PC-3 (cell line): Measurements from ENCODE around the gene SRGAP3.

Experiments used
- EZH2 ChIP-seq: fragments of 300-600 bp; sonication (generic); IDR thresholded peaks from one replicate; pipeline ENCODE4 v1.6.1; 2017; ENCODE audit warnings: antibody characterized with exemption, mild to moderate bottlenecking, low read length; ENCODE audit not compliant: unreplicated experiment
- EZH2phosphoT487 ChIP-seq: fragments of 300-600 bp; sonication (generic); IDR thresholded peaks from 2 replicates; pipeline ENCODE4 v1.6.1; 2018; ENCODE audit warnings: mild to moderate bottlenecking, antibody characterized with exemption, low read length, borderline replicate concordance
- TF ChIP-seq, protein P1 (sequence below): fragments of 300-600 bp; sonication (generic); conservative IDR thresholded peaks from 2 replicates; pipeline ENCODE4 v1.5.1; 2017; ENCODE audit warnings: antibody characterized with exemption, low read depth, mild to moderate bottlenecking, low read length

DNA sequence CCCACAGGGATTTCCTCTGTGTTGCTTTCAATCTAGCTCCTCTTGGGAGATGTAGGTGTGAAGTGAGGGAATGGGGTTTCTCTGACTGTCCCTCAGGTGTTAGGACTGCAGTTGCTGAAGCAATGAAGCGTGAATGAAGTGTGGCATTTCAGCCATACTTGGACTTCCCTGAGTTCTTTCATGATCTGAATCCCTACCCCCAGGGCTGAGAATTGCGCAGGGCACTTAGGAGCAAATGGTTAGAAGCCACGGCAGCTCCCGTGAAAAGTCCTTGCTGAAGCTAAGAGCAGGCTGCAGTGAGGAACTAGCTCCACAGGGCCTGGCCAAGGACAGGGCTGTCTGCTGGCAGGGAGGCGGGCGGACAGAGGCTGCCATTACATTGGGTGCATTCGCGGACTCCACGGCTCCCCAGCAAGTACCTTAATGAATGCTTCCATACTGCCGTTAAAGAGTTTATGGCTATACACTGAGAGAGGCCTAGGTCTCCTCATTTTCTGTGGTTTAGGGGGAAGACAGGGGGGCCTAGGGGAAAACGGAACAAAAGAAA is 217.1 kb downstream of the SRGAP3 start:
- TF ChIP-seq, protein P1, sequence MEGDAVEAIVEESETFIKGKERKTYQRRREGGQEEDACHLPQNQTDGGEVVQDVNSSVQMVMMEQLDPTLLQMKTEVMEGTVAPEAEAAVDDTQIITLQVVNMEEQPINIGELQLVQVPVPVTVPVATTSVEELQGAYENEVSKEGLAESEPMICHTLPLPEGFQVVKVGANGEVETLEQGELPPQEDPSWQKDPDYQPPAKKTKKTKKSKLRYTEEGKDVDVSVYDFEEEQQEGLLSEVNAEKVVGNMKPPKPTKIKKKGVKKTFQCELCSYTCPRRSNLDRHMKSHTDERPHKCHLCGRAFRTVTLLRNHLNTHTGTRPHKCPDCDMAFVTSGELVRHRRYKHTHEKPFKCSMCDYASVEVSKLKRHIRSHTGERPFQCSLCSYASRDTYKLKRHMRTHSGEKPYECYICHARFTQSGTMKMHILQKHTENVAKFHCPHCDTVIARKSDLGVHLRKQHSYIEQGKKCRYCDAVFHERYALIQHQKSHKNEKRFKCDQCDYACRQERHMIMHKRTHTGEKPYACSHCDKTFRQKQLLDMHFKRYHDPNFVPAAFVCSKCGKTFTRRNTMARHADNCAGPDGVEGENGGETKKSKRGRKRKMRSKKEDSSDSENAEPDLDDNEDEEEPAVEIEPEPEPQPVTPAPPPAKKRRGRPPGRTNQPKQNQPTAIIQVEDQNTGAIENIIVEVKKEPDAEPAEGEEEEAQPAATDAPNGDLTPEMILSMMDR: no peak
- TF ChIP-seq EZH2phosphoT487: no peak
- TF ChIP-seq EZH2: no peak
